Activated CD4-positive, alpha-beta T cell treated with anti-CD3 and anti-CD28 coated beads for 36 hours (primary cell): Measurements from ENCODE around the gene EXOC6. TPM values are rescaled to one million over a fixed set of nuclear protein-coding genes. Genes with fewer than 3 reads are reported as not detected.

Experiments
- ATAC-seq: fragments of 200-7000 bp; cut with Tn5 transposase; one replicate; pipeline ENCODE4 v1.10.0; 2021; ENCODE audit warnings: mild to moderate bottlenecking, moderate library complexity
- CTCF ChIA-PET: fragments of 350-600 bp; sonication (Branson Sonifier 250); formaldehyde crosslinking; loops from one replicate; lab custom pipeline; 2021; ENCODE audit warnings: antibody characterized with exemption; lab: Charles Lee
- POLR2A ChIA-PET: fragments of 350-600 bp; sonication (Branson Sonifier 250); formaldehyde crosslinking; loops from one replicate; lab custom pipeline; 2021; ENCODE audit warnings: antibody characterized with exemption, inconsistent platforms; lab: Charles Lee
- DNase-seq: peaks from one replicate; pipeline ENCODE4 v3.0.0-alpha.2; 2020
- H3K27ac Mint-ChIP-seq: one replicate; pipeline ENCODE4 v1.8.0; 2021; ENCODE audit warnings: mixed read lengths
- H3K27me3 Mint-ChIP-seq: one replicate; pipeline ENCODE4 v1.8.0; 2021; ENCODE audit warnings: mixed read lengths
- H3K36me3 Mint-ChIP-seq: one replicate; pipeline ENCODE4 v1.8.0; 2021; ENCODE audit warnings: low read depth, mixed read lengths
- H3K4me1 Mint-ChIP-seq: one replicate; pipeline ENCODE4 v1.8.0; 2021; ENCODE audit warnings: mixed read lengths
- H3K4me3 Mint-ChIP-seq: one replicate; pipeline ENCODE4 v1.8.0; 2021; ENCODE audit warnings: mild to moderate bottlenecking, moderate library complexity, mixed read lengths
- H3K9me3 Mint-ChIP-seq: one replicate; pipeline ENCODE4 v1.8.0; 2021; ENCODE audit warnings: low read depth, mixed read lengths
- intact Hi-C, 2 experiments: fragments of 100-400 bp; cut with DNase I in 1 of 2; cut with micrococcal nuclease in 1 of 2; formaldehyde crosslinking; loops; one replicate each; pipeline versions ENCODE4 v1.14.2 to v1.15.1; 2022 to 2024; cut with DNase I, micrococcal nuclease
- total RNA-seq, 2 experiments: library from RNA; stranded (reverse); gene quantifications; one replicate each; pipeline ENCODE4 v1.2.3, GENCODE V29; 2021

Gene EXOC6
- total RNA-seq, 2 experiments from 2014 or later: 9.7 to 12.1 TPM

- Mint-ChIP-seq H3K4me1 (peaks cover 7% of the 10 kb centered on the region), H3K36me3 (no peaks in the 10 kb centered on the region), H3K9me3 (no peaks in the 10 kb centered on the region), H3K27me3 (peaks cover 45% of the 10 kb centered on the region), H3K4me3 (no peak overlapping the region), H3K27ac (no peak overlapping the region)
- intact Hi-C loops: loop anchor here (1.0 to 2.0 kb wide), 5 partner anchors 209 to 402 kb away; partner anchors contain the start of gene MYOF (in 1 of the 2)
- CTCF ChIA-PET: interaction anchor here (0.6 to 1.9 kb wide), 11 partner anchors 9 to 951 kb away, joined by 3 to 8 read pairs (median 3); partner anchors contain the start of gene MYOF
- peak; percentile 72 for DNase-seq
- peak; percentile 70 for ATAC-seq
- POLR2A ChIA-PET: no interaction called here
Measured at GRCh38 chr10:93080350-93081046, 232.2 kb downstream of the EXOC6 start.

GRCh38 chr10:93081318-93081717, 233.0 kb downstream of the EXOC6 start:
- DNase-seq: no peak
- no peak for ATAC-seq
- Mint-ChIP-seq H3K4me3 (no peak overlapping the region), H3K36me3 (no peaks in the 10 kb centered on the region), H3K27ac (no peak overlapping the region), H3K4me1 (peaks cover 2% of the 10 kb centered on the region), H3K9me3 (no peaks in the 10 kb centered on the region), H3K27me3 (peaks cover 39% of the 10 kb centered on the region)
- POLR2A ChIA-PET: no interaction called here
- intact Hi-C loops: loop anchor here (2.0 kb wide), 2 partner anchors 271 to 401 kb away; partner anchors contain the start of gene MYOF (in 1 of the 2)
- CTCF ChIA-PET: interaction anchor here (1.0 to 1.9 kb wide), 5 partner anchors 10 to 401 kb away, joined by 3 to 6 read pairs (median 3); partner anchors contain the start of gene MYOF

- Mint-ChIP-seq H3K9me3 (no peaks in the 10 kb centered on the region), H3K4me3 (no peak overlapping the region), H3K27ac (no peak overlapping the region), H3K36me3 (no peaks in the 10 kb centered on the region), H3K4me1 (peaks cover 2% of the 10 kb centered on the region), H3K27me3 (peaks cover 35% of the 10 kb centered on the region)
- ChIA-PET POLR2A (no interaction called here), CTCF (interaction anchor here (1.3 to 1.9 kb wide), 3 partner anchors 11 to 400 kb away, joined by 3 to 6 read pairs (median 3); partner anchors contain the start of gene MYOF)
- ATAC-seq: no peak
- intact Hi-C loops: loop anchor here (2.0 kb wide), 2 partner anchors 271 to 401 kb away; partner anchors contain the start of gene MYOF (in 1 of the 2)
- no peak for DNase-seq
Measured at GRCh38 chr10:93081834-93082233, 233.5 kb downstream of the EXOC6 start.

- H3K27me3 Mint-ChIP-seq: peaks cover 28% of the 10 kb centered on the region
- H3K9me3 Mint-ChIP-seq: no peaks in the 10 kb centered on the region
- H3K36me3 Mint-ChIP-seq: no peaks in the 10 kb centered on the region
- CTCF ChIA-PET: interaction anchor here (0.7 to 0.9 kb wide), 2 partner anchors 12 to 36 kb away, joined by 3 read pairs; no protein-coding TSS in a partner anchor
- H3K4me1 Mint-ChIP-seq: peaks cover 2% of the 10 kb centered on the region
- POLR2A ChIA-PET: no interaction called here
- H3K4me3 Mint-ChIP-seq: no peak overlapping the region
- intact Hi-C loops: no loop called here
- no peak for ATAC-seq
- no peak overlapping the region for H3K27ac Mint-ChIP-seq
- DNase-seq: no peak
Measured at GRCh38 chr10:93083743-93084539, 235.6 kb downstream of the EXOC6 start.

- no peak for DNase-seq
- intact Hi-C loops: no loop called here
- no peaks in the 10 kb centered on the region for H3K9me3 Mint-ChIP-seq
Measured at GRCh38 chr10:93085272-93085859, 237.0 kb downstream of the EXOC6 start.

GRCh38 chr10:93086289-93086688, 238.0 kb downstream of the EXOC6 start:
- no peaks in the 10 kb centered on the region for H3K4me1 Mint-ChIP-seq
- intact Hi-C loops: no loop called here
- ATAC-seq: no peak
- H3K9me3 Mint-ChIP-seq: no peaks in the 10 kb centered on the region
- H3K4me3 Mint-ChIP-seq: no peak overlapping the region
- no peaks in the 10 kb centered on the region for H3K36me3 Mint-ChIP-seq
- DNase-seq: no peak
- ChIA-PET POLR2A (no interaction called here), CTCF (no interaction called here)
- H3K27me3 Mint-ChIP-seq: peaks cover 18% of the 10 kb centered on the region
- no peak overlapping the region for H3K27ac Mint-ChIP-seq

More at GRCh38 chr10:93085272-93085859, 237.0 kb downstream of the EXOC6 start:
- Mint-ChIP-seq H3K4me3 (no peak overlapping the region), H3K36me3 (no peaks in the 10 kb centered on the region), H3K4me1 (no peaks in the 10 kb centered on the region), H3K27me3 (peaks cover 19% of the 10 kb centered on the region), H3K27ac (no peak overlapping the region)
- ATAC-seq: no peak
- ChIA-PET CTCF (interaction anchor here (0.6 to 1.1 kb wide), 3 partner anchors 23 to 189 kb away, joined by 3 to 4 read pairs (median 3); no protein-coding TSS in a partner anchor), POLR2A (no interaction called here)

GRCh38 chr10:93087846-93088245, 239.5 kb downstream of the EXOC6 start:
- H3K36me3 Mint-ChIP-seq: no peaks in the 10 kb centered on the region
- intact Hi-C loops: no loop called here
- CTCF ChIA-PET: interaction anchor here (0.6 to 1.6 kb wide), 5 partner anchors 28 to 1049 kb away, joined by 3 to 6 read pairs (median 3); no protein-coding TSS in a partner anchor
- no peak for ATAC-seq
- no peak overlapping the region for H3K4me3 Mint-ChIP-seq
- H3K27ac Mint-ChIP-seq: no peak overlapping the region
- no peak for DNase-seq
- POLR2A ChIA-PET: no interaction called here
- no peaks in the 10 kb centered on the region for H3K9me3 Mint-ChIP-seq
- peaks cover 12% of the 10 kb centered on the region for H3K27me3 Mint-ChIP-seq
- H3K4me1 Mint-ChIP-seq: no peaks in the 10 kb centered on the region

GRCh38 chr10:93088466-93088865, 240.1 kb downstream of the EXOC6 start:
- Mint-ChIP-seq H3K4me1 (no peaks in the 10 kb centered on the region), H3K9me3 (no peaks in the 10 kb centered on the region), H3K27me3 (peaks cover 12% of the 10 kb centered on the region), H3K27ac (no peak overlapping the region), H3K36me3 (no peaks in the 10 kb centered on the region), H3K4me3 (no peak overlapping the region)
- POLR2A ChIA-PET: no interaction called here
- CTCF ChIA-PET: interaction anchor here (0.6 to 1.6 kb wide), 6 partner anchors 8 to 287 kb away, joined by 3 to 6 read pairs (median 3); no protein-coding TSS in a partner anchor
- no peak for DNase-seq
- intact Hi-C loops: no loop called here
- ATAC-seq: no peak

- H3K36me3 Mint-ChIP-seq: no peaks in the 10 kb centered on the region
- CTCF ChIA-PET: interaction anchor here (0.6 kb wide), 1 partner anchor 257 kb away, joined by 3 read pairs; no protein-coding TSS in a partner anchor
- H3K27me3 Mint-ChIP-seq: peaks cover 12% of the 10 kb centered on the region
Measured at GRCh38 chr10:93090619-93091018, 242.3 kb downstream of the EXOC6 start.

GRCh38 chr10:93091960-93092359, 243.6 kb downstream of the EXOC6 start:
- Mint-ChIP-seq H3K27ac (no peak overlapping the region), H3K4me1 (no peaks in the 10 kb centered on the region), H3K4me3 (no peak overlapping the region), H3K9me3 (no peaks in the 10 kb centered on the region), H3K27me3 (peaks cover 12% of the 10 kb centered on the region), H3K36me3 (no peaks in the 10 kb centered on the region)
- POLR2A ChIA-PET: no interaction called here
- DNase-seq (no peak), ATAC-seq (no peak)
- intact Hi-C loops: no loop called here
- CTCF ChIA-PET: interaction anchor here (1.0 kb wide), 1 partner anchor 24 kb away, joined by 3 read pairs; no protein-coding TSS in a partner anchor

More at GRCh38 chr10:93090619-93091018, 242.3 kb downstream of the EXOC6 start:
- DNase-seq (no peak), ATAC-seq (no peak)
- POLR2A ChIA-PET: no interaction called here
- H3K4me1 Mint-ChIP-seq: no peaks in the 10 kb centered on the region
- no peaks in the 10 kb centered on the region for H3K9me3 Mint-ChIP-seq
- intact Hi-C loops: no loop called here
- no peak overlapping the region for H3K27ac Mint-ChIP-seq
- no peak overlapping the region for H3K4me3 Mint-ChIP-seq

- ChIA-PET POLR2A (no interaction called here), CTCF (interaction anchor here (1.1 to 1.5 kb wide), 2 partner anchors 11 to 21 kb away, joined by 3 to 5 read pairs; no protein-coding TSS in a partner anchor)
- Mint-ChIP-seq H3K4me3 (no peak overlapping the region), H3K27ac (no peak overlapping the region), H3K4me1 (no peaks in the 10 kb centered on the region), H3K36me3 (no peaks in the 10 kb centered on the region), H3K9me3 (no peaks in the 10 kb centered on the region), H3K27me3 (peaks cover 6% of the 10 kb centered on the region)
- ATAC-seq (no peak), DNase-seq (no peak)
- intact Hi-C loops: no loop called here
Measured at GRCh38 chr10:93095225-93095624, 246.9 kb downstream of the EXOC6 start.
